CD14-positive monocyte (primary cell): ENCODE results near the gene KCNC1. TPM values are rescaled to one million over a fixed set of nuclear protein-coding genes. Genes with fewer than 3 reads are reported as not detected.
A peak's percentile ranks its signal among the peaks of the same experiment; 100 is the strongest.

Experiments used
- DNase-seq, 3 donors: peaks; one replicate each; pipeline ENCODE4 v3.0.0-alpha.2; 2011 to 2022
- H2AFZ ChIP-seq: 2 replicates; pipeline ENCODE4 v1.6.0; 2012; ENCODE audit warnings: mild to moderate bottlenecking, low read depth, low read length, inconsistent platforms; ENCODE audit not compliant: insufficient read depth, poor library complexity, severe bottlenecking
- H3K27ac ChIP-seq, 2 donors: 1 replicate in 1 of 2; 2 replicates in 1 of 2; pipeline ENCODE4 v1.5.1; 2012 to 2013; ENCODE audit warnings: low read length in 2 of 2, control low read depth in 1 of 2, inconsistent platforms in 1 of 2, low read depth in 1 of 2, mild to moderate bottlenecking in 1 of 2
- H3K27me3 ChIP-seq, 2 donors: one replicate each; pipeline versions ENCODE4 v1.6.0 to v1.6.1; 2011 to 2013; ENCODE audit warnings: low read length in 2 of 2; ENCODE audit not compliant: control insufficient read depth in 2 of 2, insufficient read depth in 2 of 2
- H3K36me3 ChIP-seq, 2 donors: replicated peaks in 1 of 2; 1 replicate in 1 of 2; 2 replicates in 1 of 2; pipeline versions ENCODE4 v1.5.1 to v1.6.1; 2012 to 2013; ENCODE audit warnings: low read length in 2 of 2, control low read depth in 1 of 2, inconsistent platforms in 1 of 2, mild to moderate bottlenecking in 1 of 2; ENCODE audit not compliant: insufficient read depth in 2 of 2, control insufficient read depth in 1 of 2
- H3K4me1 ChIP-seq, 2 donors: 1 replicate in 1 of 2; 2 replicates in 1 of 2; pipeline versions ENCODE4 v1.5.1 to v1.6.1; 2012 to 2013; ENCODE audit warnings: low read length in 2 of 2, control low read depth in 1 of 2, inconsistent platforms in 1 of 2, mild to moderate bottlenecking in 1 of 2, moderate library complexity in 1 of 2; ENCODE audit not compliant: insufficient read depth in 2 of 2, control insufficient read depth in 1 of 2
- H3K4me2 ChIP-seq: replicated peaks from 2 replicates; pipeline ENCODE3; 2012; ENCODE audit warnings: low read length, moderate library complexity, mild to moderate bottlenecking; ENCODE audit not compliant: poor library complexity, severe bottlenecking; ENCODE audit errors: extremely low read depth
- H3K4me3 ChIP-seq, 3 experiments: fragments of 200-600 bp in 1 of 3; sonication (generic) in 1 of 3; replicated peaks in 1 of 3; 1 replicate in 2 of 3; 2 replicates in 1 of 3; pipeline ENCODE4 v1.5.1; 2011 to 2013; ENCODE audit warnings: low read length in 3 of 3, mild to moderate bottlenecking in 3 of 3, control low read depth in 2 of 3, low read depth in 2 of 3, inconsistent platforms in 1 of 3, moderate library complexity in 1 of 3
- H3K79me2 ChIP-seq: 2 replicates; pipeline ENCODE4 v1.6.0; 2012; ENCODE audit warnings: mild to moderate bottlenecking, control low read depth, inconsistent platforms, low read length, moderate library complexity; ENCODE audit not compliant: insufficient read depth
- H3K9ac ChIP-seq: 2 replicates; pipeline ENCODE4 v1.6.0; 2017; ENCODE audit warnings: low read length, mild to moderate bottlenecking; ENCODE audit not compliant: insufficient read depth, poor library complexity, severe bottlenecking
- H3K9me3 ChIP-seq, 2 donors: replicated peaks in 1 of 2; 1 replicate in 1 of 2; 2 replicates in 1 of 2; pipeline versions ENCODE4 v1.5.1 to v1.6.1; 2012 to 2013; ENCODE audit warnings: low read length in 2 of 2, control low read depth in 1 of 2; ENCODE audit not compliant: control insufficient read depth in 1 of 2, insufficient read depth in 1 of 2
- H4K20me1 ChIP-seq: 2 replicates; pipeline ENCODE4 v1.6.0; 2012; ENCODE audit warnings: mild to moderate bottlenecking, low read length, control low read depth, moderate library complexity; ENCODE audit not compliant: insufficient read depth
- H3K27ac Mint-ChIP-seq, 7 donors: one replicate each; pipeline ENCODE4 v1.8.0; 2020; ENCODE audit warnings: mild to moderate bottlenecking in 7 of 7, mixed read lengths in 7 of 7, moderate library complexity in 6 of 7, inconsistent platforms in 2 of 7
- H3K27me3 Mint-ChIP-seq, 3 donors: one replicate each; pipeline ENCODE4 v1.8.0; 2021 to 2022; ENCODE audit warnings: low read depth in 3 of 3, mild to moderate bottlenecking in 3 of 3, mixed read lengths in 3 of 3, moderate library complexity in 3 of 3, inconsistent platforms in 1 of 3
- H3K36me3 Mint-ChIP-seq, 2 donors: one replicate each; pipeline ENCODE4 v1.8.0; 2020; ENCODE audit warnings: mixed read lengths in 2 of 2, inconsistent platforms in 1 of 2, mild to moderate bottlenecking in 1 of 2
- H3K4me1 Mint-ChIP-seq: one replicate; pipeline ENCODE4 v1.8.0; 2020; ENCODE audit warnings: mild to moderate bottlenecking, mixed read lengths
- H3K4me3 Mint-ChIP-seq, 2 donors: one replicate each; pipeline ENCODE4 v1.8.0; 2020; ENCODE audit warnings: mild to moderate bottlenecking in 2 of 2, mixed read lengths in 2 of 2, moderate library complexity in 1 of 2
- H3K9me3 Mint-ChIP-seq, 7 donors: one replicate each; pipeline ENCODE4 v1.8.0; 2020 to 2022; ENCODE audit warnings: mixed read lengths in 7 of 7, mild to moderate bottlenecking in 6 of 7, moderate library complexity in 6 of 7, inconsistent platforms in 2 of 7
- WGBS: methylation state at CpG from one replicate; pipeline ENCODE4 v1.1.5; 2013; ENCODE audit warnings: missing lambda C conversion rate; ENCODE audit not compliant: insufficient coverage; 5-methylcytosine and 5-hydroxymethylcytosine counted together
- intact Hi-C, 2 donors: fragments of 100-400 bp; cut with micrococcal nuclease; formaldehyde crosslinking; loops; one replicate each; pipeline versions ENCODE4 v1.15.0 to v1.15.1; 2023
- polyA plus RNA-seq, 3 donors: library from polyadenylated mRNA; depleted of rRNA in 1 of 3; unstranded in 2 of 3; stranded (reverse) in 1 of 3; fragments of 300-500 nt in 2 of 3; fragments of >200 nt in 1 of 3; fragmentation: Illumina TruSeq in 2 of 3; gene quantifications; 1 replicate in 2 of 3; 2 replicates in 1 of 3; pipeline ENCODE4 v1.2.3, GENCODE V29; 2012 to 2021
- TF ChIP-seq, protein P1 (sequence below): fragments of 200-600 bp; IDR thresholded peaks from one replicate; pipeline ENCODE4 v1.8.0; 2022; ENCODE audit warnings: antibody characterized with exemption, mild to moderate bottlenecking

Gene KCNC1
- polyA plus RNA-seq, 3 donors, result not detected

DNA sequence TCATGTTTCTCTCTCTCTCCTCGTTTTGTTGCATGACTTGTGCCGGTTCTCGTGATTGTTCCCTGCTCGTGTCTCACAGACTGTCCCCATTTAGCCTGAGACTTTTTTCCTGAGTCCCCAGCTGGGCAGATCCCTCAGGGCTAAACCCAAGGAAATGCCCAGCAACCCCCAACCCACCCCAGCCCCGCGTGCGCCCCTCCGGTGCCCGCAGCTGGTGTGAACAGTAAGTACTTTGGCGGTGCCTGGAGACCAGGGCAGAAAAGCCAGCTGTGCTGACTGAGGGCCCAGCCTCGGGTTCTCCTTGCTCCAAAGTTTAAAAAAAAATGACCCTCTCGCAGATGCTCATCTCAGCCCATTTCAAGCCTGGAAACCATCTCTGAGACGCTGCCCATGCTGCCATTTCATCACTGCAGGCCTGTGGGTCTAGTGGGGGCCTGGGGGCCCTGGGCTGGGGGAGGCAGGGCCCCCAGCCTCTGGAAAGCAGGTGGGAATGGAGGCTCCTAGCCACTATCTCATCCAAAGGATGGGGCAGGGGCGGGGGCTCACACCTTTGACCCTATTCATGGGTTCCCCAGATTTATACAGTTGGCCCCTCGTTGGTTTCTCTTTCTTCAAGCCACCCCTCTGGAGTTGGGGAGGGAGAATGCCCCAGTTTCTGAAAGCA lies 41.8 kb downstream of the KCNC1 start:
- no peaks in the 10 kb centered on the region for H3K36me3 ChIP-seq
- no peak overlapping the region for H3K27ac ChIP-seq
- H3K9ac ChIP-seq, result no peak overlapping the region
- no peaks in the 10 kb centered on the region for H3K4me1 ChIP-seq
- no peaks in the 10 kb centered on the region for H3K79me2 ChIP-seq
- H3K9me3 ChIP-seq, result no peaks in the 10 kb centered on the region
- intact Hi-C loops, result no loop called here
- H2AFZ ChIP-seq, result no peak overlapping the region
- no peak for DNase-seq
- Mint-ChIP-seq H3K4me1 (no peaks in the 10 kb centered on the region), H3K36me3 (no peaks in the 10 kb centered on the region), H3K4me3 (no peak overlapping the region), H3K9me3 (peaks cover 0 to 2% (median 0%) of the 10 kb centered on the region in 7 donors), H3K27ac (no peak overlapping the region), H3K27me3 (peaks cover 0 to 8% (median 0%) of the 10 kb centered on the region in 3 donors)
- no peak overlapping the region for H3K4me2 ChIP-seq
- no peak overlapping the region for H3K4me3 ChIP-seq
- no peaks in the 10 kb centered on the region for H4K20me1 ChIP-seq
- TF ChIP-seq, protein P1, sequence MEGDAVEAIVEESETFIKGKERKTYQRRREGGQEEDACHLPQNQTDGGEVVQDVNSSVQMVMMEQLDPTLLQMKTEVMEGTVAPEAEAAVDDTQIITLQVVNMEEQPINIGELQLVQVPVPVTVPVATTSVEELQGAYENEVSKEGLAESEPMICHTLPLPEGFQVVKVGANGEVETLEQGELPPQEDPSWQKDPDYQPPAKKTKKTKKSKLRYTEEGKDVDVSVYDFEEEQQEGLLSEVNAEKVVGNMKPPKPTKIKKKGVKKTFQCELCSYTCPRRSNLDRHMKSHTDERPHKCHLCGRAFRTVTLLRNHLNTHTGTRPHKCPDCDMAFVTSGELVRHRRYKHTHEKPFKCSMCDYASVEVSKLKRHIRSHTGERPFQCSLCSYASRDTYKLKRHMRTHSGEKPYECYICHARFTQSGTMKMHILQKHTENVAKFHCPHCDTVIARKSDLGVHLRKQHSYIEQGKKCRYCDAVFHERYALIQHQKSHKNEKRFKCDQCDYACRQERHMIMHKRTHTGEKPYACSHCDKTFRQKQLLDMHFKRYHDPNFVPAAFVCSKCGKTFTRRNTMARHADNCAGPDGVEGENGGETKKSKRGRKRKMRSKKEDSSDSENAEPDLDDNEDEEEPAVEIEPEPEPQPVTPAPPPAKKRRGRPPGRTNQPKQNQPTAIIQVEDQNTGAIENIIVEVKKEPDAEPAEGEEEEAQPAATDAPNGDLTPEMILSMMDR, result no peak
- 88% methylated on average over 11 of the region's 15 CpGs for WGBS
- no peaks in the 10 kb centered on the region for H3K27me3 ChIP-seq

DNA sequence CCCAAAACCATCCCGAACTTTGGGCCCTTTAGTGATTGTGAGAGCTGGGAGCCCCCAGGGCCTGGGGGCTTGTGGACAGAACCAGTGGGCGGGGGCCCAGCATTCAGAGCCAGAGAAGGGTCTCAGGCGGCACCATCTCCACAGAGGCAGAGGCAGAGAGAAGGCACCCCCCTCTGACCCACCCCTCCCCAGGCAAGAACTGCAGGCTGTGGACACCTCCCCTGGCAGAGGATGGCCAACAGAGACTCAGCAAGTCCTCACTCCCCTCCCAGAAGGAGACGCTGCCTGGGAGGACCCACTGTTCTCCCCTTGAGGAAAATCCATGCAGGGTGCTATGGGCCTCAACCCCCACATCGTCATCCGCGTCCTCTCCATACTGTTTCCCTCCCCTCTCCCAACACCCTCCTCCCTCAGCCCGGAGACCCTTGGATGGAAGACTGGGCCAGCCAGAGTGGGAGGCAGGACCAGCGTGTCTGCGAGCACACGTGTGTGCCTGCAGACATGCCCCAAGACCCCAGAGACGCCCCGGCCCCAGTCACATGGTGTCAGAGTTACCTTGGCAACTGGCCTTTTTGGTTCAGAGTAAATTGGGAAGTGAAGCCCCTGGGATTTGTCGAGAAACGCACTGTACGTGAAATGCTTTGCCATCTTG lies 42.6 kb downstream of the KCNC1 start:
- Mint-ChIP-seq H3K27ac (peak overlapping the region in 1 of 7 donors; percentile 37), H3K36me3 (no peaks in the 10 kb centered on the region), H3K4me1 (no peaks in the 10 kb centered on the region), H3K27me3 (peaks cover 0 to 8% (median 2%) of the 10 kb centered on the region in 3 donors), H3K9me3 (peaks cover 0 to 2% (median 0%) of the 10 kb centered on the region in 7 donors), H3K4me3 (no peak overlapping the region)
- Histone ChIP-seq H2AFZ (no peak overlapping the region), H3K27ac (no peak overlapping the region), H3K4me2 (no peak overlapping the region), H3K36me3 (no peaks in the 10 kb centered on the region), H3K79me2 (no peaks in the 10 kb centered on the region), H3K4me1 (no peaks in the 10 kb centered on the region), H3K27me3 (no peaks in the 10 kb centered on the region), H3K9me3 (no peaks in the 10 kb centered on the region), H4K20me1 (no peaks in the 10 kb centered on the region), H3K9ac (no peak overlapping the region), H3K4me3 (no peak overlapping the region)
- TF ChIP-seq, protein P1, result no peak
- 92% methylated on average over 15 of the region's 16 CpGs for WGBS
- no peak for DNase-seq
- intact Hi-C loops, result no loop called here
